HepG2 (cell line): ENCODE results near the gene SSNA1. TPM values are rescaled to one million over a fixed set of nuclear protein-coding genes. Genes with fewer than 3 reads are reported as not detected.

Source experiments
- ATAC-seq: fragments of 200-7000 bp; cut with Tn5 transposase; 3 replicates; pipeline ENCODE4 v1.9.1; 2020; ENCODE audit warnings: mild to moderate bottlenecking, moderate library complexity
- BruUV-seq: library from RNA; stranded (reverse); fragments of 400-500 nt; replicated peaks from 2 replicates; lab custom pipeline; 2021; lab: Mats Ljungman, UMichigan
- CTCF ChIA-PET: fragments of 300-600 bp; formaldehyde crosslinking; extraction: SDS; loops from one replicate; lab custom pipeline; 2021; ENCODE audit warnings: low total read pairs, inconsistent platforms, low intra/inter-chr PET ratio; lab: Yijun Ruan, JAX
- POLR2A ChIA-PET: fragments of 350-600 bp; sonication (Branson Sonifier 250); formaldehyde crosslinking; loops from one replicate; lab custom pipeline; 2020; ENCODE audit warnings: antibody characterized with exemption, inconsistent platforms; lab: Yijun Ruan, JAX
- DNase-seq: peaks from one replicate; pipeline ENCODE4 v3.0.0-alpha.2; 2015; ENCODE audit warnings: low spot score
- FAIRE-seq: peaks from 3 replicates; lab custom pipeline; 2011; peaks lifted over from hg19 to GRCh38; lab: Jason Lieb, UNC
- H2AFZ ChIP-seq: one replicate; pipeline ENCODE4 v1.6.1; 2011; ENCODE audit warnings: low read length, inconsistent platforms
- H3K27ac ChIP-seq: fragments of 300-600 bp; 3 replicates; pipeline ENCODE4 v1.8.0; 2011; ENCODE audit warnings: mixed run types, mild to moderate bottlenecking, mixed read lengths, low read length, inconsistent platforms; ENCODE audit not compliant: insufficient read depth; ENCODE audit errors: extremely low read length
- H3K27me3 ChIP-seq, 2 experiments: fragments of 200-600 bp in 1 of 2; 2 replicates in 1 of 2; 3 replicates in 1 of 2; pipeline versions ENCODE4 v1.6.0 to v1.8.0; 2011; ENCODE audit warnings: low read length in 2 of 2, mild to moderate bottlenecking in 2 of 2, moderate library complexity in 2 of 2, inconsistent platforms in 1 of 2; ENCODE audit not compliant: insufficient read depth in 2 of 2, control insufficient read depth in 1 of 2
- H3K36me3 ChIP-seq, 2 experiments: fragments of 200-600 bp in 1 of 2; replicated peaks in 1 of 2; 2 replicates in 1 of 2; 3 replicates in 1 of 2; pipeline versions ENCODE4 v1.5.1 to v1.8.0; 2011; ENCODE audit warnings: low read length in 2 of 2, inconsistent platforms in 1 of 2; ENCODE audit not compliant: insufficient read depth in 2 of 2, control insufficient read depth in 1 of 2
- H3K4me1 ChIP-seq: 2 replicates; pipeline ENCODE4 v1.5.1; 2012; ENCODE audit warnings: low read length, inconsistent platforms; ENCODE audit not compliant: insufficient read depth
- H3K4me2 ChIP-seq: 2 replicates; pipeline ENCODE4 v1.6.0; 2011; ENCODE audit warnings: low read depth, low read length, inconsistent platforms
- H3K4me3 ChIP-seq, 3 experiments: fragments of 200-600 bp in 1 of 3; sonication (generic), shearing (Covaris generic) in 1 of 3; replicated peaks in 1 of 3; 2 replicates each; pipeline ENCODE4 v1.5.1; 2011 to 2016; ENCODE audit warnings: low read length in 3 of 3, inconsistent platforms in 2 of 3, low read depth in 2 of 3, mild to moderate bottlenecking in 2 of 3, control low read depth in 1 of 3, mixed read lengths in 1 of 3; ENCODE audit not compliant: insufficient read depth in 1 of 3
- H3K79me2 ChIP-seq: one replicate; pipeline ENCODE4 v1.6.1; 2011; ENCODE audit warnings: low read length, inconsistent platforms; ENCODE audit not compliant: insufficient read depth
- H3K9ac ChIP-seq: 2 replicates; pipeline ENCODE4 v1.6.0; 2011; ENCODE audit warnings: mild to moderate bottlenecking, low read depth, low read length, inconsistent platforms; ENCODE audit not compliant: insufficient read depth
- H3K9me3 ChIP-seq: 2 replicates; pipeline ENCODE4 v1.5.1; 2012; ENCODE audit warnings: mild to moderate bottlenecking, low read length
- H4K20me1 ChIP-seq: 2 replicates; pipeline ENCODE4 v1.6.0; 2011; ENCODE audit warnings: inconsistent platforms, mild to moderate bottlenecking, low read length, moderate library complexity; ENCODE audit not compliant: insufficient read depth
- AKAP8 ChIP-seq: sonication (generic); formaldehyde crosslinking; IDR thresholded peaks from 2 replicates; pipeline ENCODE4 v1.5.1; 2020; ENCODE audit warnings: mild to moderate bottlenecking, missing genetic modification reagents
- BCL6 ChIP-seq: IDR thresholded peaks from 2 replicates; pipeline ENCODE4 v1.6.1; 2016; ENCODE audit warnings: missing genetic modification reagents, missing compliant biosample characterization
- DMAP1 ChIP-seq: IDR thresholded peaks from 2 replicates; pipeline ENCODE4 v1.6.1; 2016
- HOXA5 ChIP-seq: sonication (generic); formaldehyde crosslinking; IDR thresholded peaks from 2 replicates; pipeline ENCODE4 v1.4.0; 2020; ENCODE audit warnings: missing genetic modification reagents
- MIER2 ChIP-seq: IDR thresholded peaks from 2 replicates; pipeline ENCODE4 v1.6.1; 2016; ENCODE audit warnings: missing biosample characterization, missing genetic modification reagents
- POLR2AphosphoS2 ChIP-seq: IDR thresholded peaks from 2 replicates; pipeline ENCODE4 v1.6.1; 2011; ENCODE audit warnings: low read depth, low read length, improper control_type of control experiment
- SP5 ChIP-seq: IDR thresholded peaks from 2 replicates; pipeline ENCODE4 v1.6.1; 2016; ENCODE audit warnings: low read depth, borderline replicate concordance
- SYNCRIP ChIP-seq: fragments of 200-400 bp; formaldehyde crosslinking; IDR thresholded peaks from 2 replicates; pipeline ENCODE4 v1.6.1; 2018; ENCODE audit warnings: mild to moderate bottlenecking, low read depth, low read length; ENCODE audit not compliant: insufficient read depth
- TEAD3 ChIP-seq: optimal IDR thresholded peaks from 2 replicates; pipeline ENCODE3; 2016; ENCODE audit warnings: borderline replicate concordance
- ZNF24 ChIP-seq: fragments of 450-650 bp; IDR thresholded peaks from 2 replicates; pipeline ENCODE4 v1.6.1; 2017; ENCODE audit warnings: antibody characterized with exemption, mild to moderate bottlenecking
- ZNF274 ChIP-seq: sonication (generic); formaldehyde crosslinking; IDR thresholded peaks from 2 replicates; pipeline ENCODE4 v1.5.1; 2020; ENCODE audit warnings: mild to moderate bottlenecking, missing genetic modification reagents
- ZNF768 ChIP-seq: sonication (generic); formaldehyde crosslinking; IDR thresholded peaks from 2 replicates; pipeline ENCODE4 v1.4.0; 2020; ENCODE audit warnings: missing genetic modification reagents
- WGBS: methylation state at CpG from one replicate; pipeline ENCODE4 v1.1.6; 2017; ENCODE audit warnings: low lambda C conversion rate; 5-methylcytosine and 5-hydroxymethylcytosine counted together
- in situ Hi-C: cut with HindIII; loops from 2 replicates; pipeline ENCODE4 v1.10.0; 2017; ENCODE audit warnings: low pct_unique_long_range_greater_than_20kb; ENCODE audit not compliant: extremely low pct_ligation_motif_present
- intact Hi-C: fragments of 100-400 bp; cut with micrococcal nuclease; formaldehyde crosslinking; loops from one replicate; pipeline ENCODE4 v1.10.0; 2022; ENCODE audit not compliant: unreplicated experiment
- polyA plus RNA-seq, 8 experiments: library from polyadenylated mRNA; depleted of rRNA in 3 of 8; stranded (reverse) in 7 of 8; unstranded in 1 of 8; fragments of >200 nt; fragmentation: Illumina TruSeq in 4 of 8; extraction: Trizol in 4 of 8; gene quantifications; 2 replicates each; pipeline versions ENCODE4 v1.2.1 to v1.2.3, GENCODE V29; 2011 to 2016; ENCODE audit warnings: low read depth in 4 of 8, missing spikeins in 1 of 8, mixed read lengths in 1 of 8; ENCODE audit not compliant: insufficient read depth in 1 of 8
- total RNA-seq, 5 experiments: library from RNA; depleted of rRNA; stranded (reverse); fragments of >200 nt; fragmentation: Illumina TruSeq; extraction: Trizol; gene quantifications; 2 replicates each; pipeline ENCODE4 v1.2.3, GENCODE V29; 2016; ENCODE audit warnings: low read depth in 1 of 5
- TF ChIP-seq, protein P1 (sequence below): sonication (generic); formaldehyde crosslinking; IDR thresholded peaks from 2 replicates; pipeline ENCODE4 v1.4.0; 2020; ENCODE audit warnings: mild to moderate bottlenecking, missing genetic modification reagents, borderline replicate concordance
- TF ChIP-seq, protein P2 (sequence below): sonication (generic); formaldehyde crosslinking; IDR thresholded peaks from 2 replicates; pipeline ENCODE4 v1.9.0; 2021; ENCODE audit warnings: missing genetic modification reagents, borderline replicate concordance
- TF ChIP-seq, protein P3 (sequence below): sonication (generic); formaldehyde crosslinking; IDR thresholded peaks from 2 replicates; pipeline ENCODE4 v1.4.0; 2020; ENCODE audit warnings: missing genetic modification reagents, borderline replicate concordance
- TF ChIP-seq, protein P4 (sequence below): fragments of 450-650 bp; IDR thresholded peaks from 2 replicates; pipeline ENCODE4 v1.6.1; 2017; ENCODE audit warnings: mild to moderate bottlenecking

The SSNA1 gene
- total and polyA plus RNA-seq, 2 of the 13 experiments (the other 11 are each of a cell fraction or from before 2014, with no cell fraction given) = 35.9 to 49.4 TPM

DNA sequence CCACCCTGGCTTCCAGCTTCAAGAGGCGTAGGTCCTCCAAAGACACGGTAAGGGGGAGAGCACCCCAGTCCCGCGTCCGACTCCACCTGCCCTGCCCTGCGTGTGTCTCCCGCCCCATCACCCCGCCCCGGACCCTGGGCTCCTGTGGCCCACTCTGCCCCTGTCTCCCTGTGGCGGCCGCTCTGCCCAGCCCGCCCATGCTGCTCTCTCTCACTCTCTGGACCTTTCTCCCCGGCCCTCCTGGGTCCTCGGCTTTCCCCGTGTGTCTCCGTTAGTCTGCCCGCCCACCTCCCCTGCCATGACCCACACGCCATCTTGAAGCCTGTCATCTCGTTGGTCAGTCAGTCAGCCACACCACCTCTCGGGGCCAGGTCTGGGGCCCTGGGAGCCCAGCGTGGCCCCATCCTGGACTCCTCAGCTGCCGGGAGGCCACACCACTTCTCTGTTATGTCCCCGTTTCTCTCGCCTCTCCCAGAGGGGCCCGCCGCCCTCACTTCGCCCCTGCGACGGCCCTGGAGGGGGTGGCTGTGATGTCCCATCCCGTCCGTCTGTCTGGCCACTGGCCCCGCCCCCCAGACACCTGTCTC is 23.1 kb upstream of the SSNA1 start:
- Histone ChIP-seq H3K4me2 (no peak overlapping the region), H3K79me2 (no peaks in the 10 kb centered on the region), H3K27me3 (peaks cover 19 to 83% of the 10 kb centered on the region in 2 experiments; a peak in 4 of 5 replicates), H3K9me3 (no peaks in the 10 kb centered on the region), H2AFZ (no peak overlapping the region), H3K27ac (no peak overlapping the region), H3K4me1 (peaks cover 7% of the 10 kb centered on the region), H3K4me3 (no peak overlapping the region), H3K36me3 (no peaks in the 10 kb centered on the region), H4K20me1 (no peaks in the 10 kb centered on the region), H3K9ac (no peak overlapping the region)
- FAIRE-seq (no peak), DNase-seq (no peak), ATAC-seq (no peak)
- intact Hi-C loops = no loop called here
- BruUV-seq = no TSS peak
- in situ Hi-C loops = no loop called here
- CTCF ChIA-PET = no interaction called here
- 44% methylated on average over 26 of the region's 32 CpGs for WGBS
- POLR2A ChIA-PET = no interaction called here
- TF ChIP-seq, protein P1, sequence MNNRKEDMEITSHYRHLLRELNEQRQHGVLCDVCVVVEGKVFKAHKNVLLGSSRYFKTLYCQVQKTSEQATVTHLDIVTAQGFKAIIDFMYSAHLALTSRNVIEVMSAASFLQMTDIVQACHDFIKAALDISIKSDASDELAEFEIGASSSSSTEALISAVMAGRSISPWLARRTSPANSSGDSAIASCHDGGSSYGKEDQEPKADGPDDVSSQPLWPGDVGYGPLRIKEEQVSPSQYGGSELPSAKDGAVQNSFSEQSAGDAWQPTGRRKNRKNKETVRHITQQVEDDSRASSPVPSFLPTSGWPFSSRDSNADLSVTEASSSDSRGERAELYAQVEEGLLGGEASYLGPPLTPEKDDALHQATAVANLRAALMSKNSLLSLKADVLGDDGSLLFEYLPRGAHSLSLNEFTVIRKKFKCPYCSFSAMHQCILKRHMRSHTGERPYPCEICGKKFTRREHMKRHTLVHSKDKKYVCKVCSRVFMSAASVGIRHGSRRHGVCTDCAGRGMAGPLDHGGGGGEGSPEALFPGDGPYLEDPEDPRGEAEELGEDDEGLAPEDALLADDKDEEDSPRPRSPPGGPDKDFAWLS (CRISPR knock-in tag) = no peak
- TF ChIP-seq ZNF768 (CRISPR knock-in tag) = no peak
- TF ChIP-seq SP5 (CRISPR knock-in tag) = no peak
- no peak for TF ChIP-seq ZNF274 (CRISPR knock-in tag)
- TF ChIP-seq AKAP8 (CRISPR knock-in tag) = no peak
- TF ChIP-seq BCL6 (CRISPR knock-in tag) = no peak
- no peak for TF ChIP-seq ZNF24
- TF ChIP-seq TEAD3 = no peak
- no peak for TF ChIP-seq HOXA5 (CRISPR knock-in tag)
- TF ChIP-seq POLR2AphosphoS2 = no peak
- TF ChIP-seq DMAP1 (CRISPR knock-in tag) = no peak
- TF ChIP-seq, protein P2, sequence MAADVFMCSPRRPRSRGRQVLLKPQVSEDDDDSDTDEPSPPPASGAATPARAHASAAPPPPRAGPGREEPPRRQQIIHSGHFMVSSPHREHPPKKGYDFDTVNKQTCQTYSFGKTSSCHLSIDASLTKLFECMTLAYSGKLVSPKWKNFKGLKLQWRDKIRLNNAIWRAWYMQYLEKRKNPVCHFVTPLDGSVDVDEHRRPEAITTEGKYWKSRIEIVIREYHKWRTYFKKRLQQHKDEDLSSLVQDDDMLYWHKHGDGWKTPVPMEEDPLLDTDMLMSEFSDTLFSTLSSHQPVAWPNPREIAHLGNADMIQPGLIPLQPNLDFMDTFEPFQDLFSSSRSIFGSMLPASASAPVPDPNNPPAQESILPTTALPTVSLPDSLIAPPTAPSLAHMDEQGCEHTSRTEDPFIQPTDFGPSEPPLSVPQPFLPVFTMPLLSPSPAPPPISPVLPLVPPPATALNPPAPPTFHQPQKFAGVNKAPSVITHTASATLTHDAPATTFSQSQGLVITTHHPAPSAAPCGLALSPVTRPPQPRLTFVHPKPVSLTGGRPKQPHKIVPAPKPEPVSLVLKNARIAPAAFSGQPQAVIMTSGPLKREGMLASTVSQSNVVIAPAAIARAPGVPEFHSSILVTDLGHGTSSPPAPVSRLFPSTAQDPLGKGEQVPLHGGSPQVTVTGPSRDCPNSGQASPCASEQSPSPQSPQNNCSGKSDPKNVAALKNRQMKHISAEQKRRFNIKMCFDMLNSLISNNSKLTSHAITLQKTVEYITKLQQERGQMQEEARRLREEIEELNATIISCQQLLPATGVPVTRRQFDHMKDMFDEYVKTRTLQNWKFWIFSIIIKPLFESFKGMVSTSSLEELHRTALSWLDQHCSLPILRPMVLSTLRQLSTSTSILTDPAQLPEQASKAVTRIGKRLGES (CRISPR knock-in tag) = no peak
- TF ChIP-seq, protein P3, sequence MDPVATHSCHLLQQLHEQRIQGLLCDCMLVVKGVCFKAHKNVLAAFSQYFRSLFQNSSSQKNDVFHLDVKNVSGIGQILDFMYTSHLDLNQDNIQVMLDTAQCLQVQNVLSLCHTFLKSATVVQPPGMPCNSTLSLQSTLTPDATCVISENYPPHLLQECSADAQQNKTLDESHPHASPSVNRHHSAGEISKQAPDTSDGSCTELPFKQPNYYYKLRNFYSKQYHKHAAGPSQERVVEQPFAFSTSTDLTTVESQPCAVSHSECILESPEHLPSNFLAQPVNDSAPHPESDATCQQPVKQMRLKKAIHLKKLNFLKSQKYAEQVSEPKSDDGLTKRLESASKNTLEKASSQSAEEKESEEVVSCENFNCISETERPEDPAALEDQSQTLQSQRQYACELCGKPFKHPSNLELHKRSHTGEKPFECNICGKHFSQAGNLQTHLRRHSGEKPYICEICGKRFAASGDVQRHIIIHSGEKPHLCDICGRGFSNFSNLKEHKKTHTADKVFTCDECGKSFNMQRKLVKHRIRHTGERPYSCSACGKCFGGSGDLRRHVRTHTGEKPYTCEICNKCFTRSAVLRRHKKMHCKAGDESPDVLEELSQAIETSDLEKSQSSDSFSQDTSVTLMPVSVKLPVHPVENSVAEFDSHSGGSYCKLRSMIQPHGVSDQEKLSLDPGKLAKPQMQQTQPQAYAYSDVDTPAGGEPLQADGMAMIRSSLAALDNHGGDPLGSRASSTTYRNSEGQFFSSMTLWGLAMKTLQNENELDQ = no peak
- TF ChIP-seq, protein P4, sequence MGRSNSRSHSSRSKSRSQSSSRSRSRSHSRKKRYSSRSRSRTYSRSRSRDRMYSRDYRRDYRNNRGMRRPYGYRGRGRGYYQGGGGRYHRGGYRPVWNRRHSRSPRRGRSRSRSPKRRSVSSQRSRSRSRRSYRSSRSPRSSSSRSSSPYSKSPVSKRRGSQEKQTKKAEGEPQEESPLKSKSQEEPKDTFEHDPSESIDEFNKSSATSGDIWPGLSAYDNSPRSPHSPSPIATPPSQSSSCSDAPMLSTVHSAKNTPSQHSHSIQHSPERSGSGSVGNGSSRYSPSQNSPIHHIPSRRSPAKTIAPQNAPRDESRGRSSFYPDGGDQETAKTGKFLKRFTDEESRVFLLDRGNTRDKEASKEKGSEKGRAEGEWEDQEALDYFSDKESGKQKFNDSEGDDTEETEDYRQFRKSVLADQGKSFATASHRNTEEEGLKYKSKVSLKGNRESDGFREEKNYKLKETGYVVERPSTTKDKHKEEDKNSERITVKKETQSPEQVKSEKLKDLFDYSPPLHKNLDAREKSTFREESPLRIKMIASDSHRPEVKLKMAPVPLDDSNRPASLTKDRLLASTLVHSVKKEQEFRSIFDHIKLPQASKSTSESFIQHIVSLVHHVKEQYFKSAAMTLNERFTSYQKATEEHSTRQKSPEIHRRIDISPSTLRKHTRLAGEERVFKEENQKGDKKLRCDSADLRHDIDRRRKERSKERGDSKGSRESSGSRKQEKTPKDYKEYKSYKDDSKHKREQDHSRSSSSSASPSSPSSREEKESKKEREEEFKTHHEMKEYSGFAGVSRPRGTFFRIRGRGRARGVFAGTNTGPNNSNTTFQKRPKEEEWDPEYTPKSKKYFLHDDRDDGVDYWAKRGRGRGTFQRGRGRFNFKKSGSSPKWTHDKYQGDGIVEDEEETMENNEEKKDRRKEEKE = no peak
- no peak for TF ChIP-seq MIER2 (CRISPR knock-in tag)
- no peak for TF ChIP-seq SYNCRIP
